ENCODE results near the gene C1orf53.
"Not testable (repeated sequence)": the region's sequence is repeated elsewhere in the genome, so short reads cannot be mapped to it uniquely, and the experiment has no call there.

The C1orf53 gene

GRCh38 chr1:197920414-197921117, 18.1 kb downstream of the C1orf53 start:
- DNase-seq (ENCODE audit: low read depth in 1 of 2, low spot score in 1 of 2) = no peak

- DNase-seq (ENCODE audit: low read depth in 1 of 2, low spot score in 1 of 2) = no peak
These were observed 19.0 kb downstream of the C1orf53 start for GRCh38 chr1:197921235-197922069.

DNA sequence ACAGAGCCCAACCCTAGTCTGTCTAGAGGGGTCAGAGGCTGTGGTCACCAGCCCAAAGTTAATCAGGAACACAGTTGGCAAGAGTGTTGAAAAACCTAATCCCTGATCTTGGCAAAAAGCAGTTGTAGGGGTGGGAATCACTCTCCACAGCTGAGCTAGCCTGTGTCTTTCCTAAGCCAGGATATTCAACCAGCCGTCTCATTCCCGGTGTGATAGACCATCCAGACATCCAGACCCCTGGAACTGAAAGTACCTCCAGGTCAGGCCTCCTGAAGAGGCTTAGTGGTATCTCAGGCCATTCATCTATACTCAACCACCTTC, 19.6 kb downstream of the C1orf53 start:
- no peak for DNase-seq (ENCODE audit: low read depth in 1 of 2, low spot score in 1 of 2)

- no peak for DNase-seq (ENCODE audit: low read depth in 1 of 2, low spot score in 1 of 2)
These were observed 20.6 kb downstream of the C1orf53 start for GRCh38 chr1:197923038-197923437.

DNA sequence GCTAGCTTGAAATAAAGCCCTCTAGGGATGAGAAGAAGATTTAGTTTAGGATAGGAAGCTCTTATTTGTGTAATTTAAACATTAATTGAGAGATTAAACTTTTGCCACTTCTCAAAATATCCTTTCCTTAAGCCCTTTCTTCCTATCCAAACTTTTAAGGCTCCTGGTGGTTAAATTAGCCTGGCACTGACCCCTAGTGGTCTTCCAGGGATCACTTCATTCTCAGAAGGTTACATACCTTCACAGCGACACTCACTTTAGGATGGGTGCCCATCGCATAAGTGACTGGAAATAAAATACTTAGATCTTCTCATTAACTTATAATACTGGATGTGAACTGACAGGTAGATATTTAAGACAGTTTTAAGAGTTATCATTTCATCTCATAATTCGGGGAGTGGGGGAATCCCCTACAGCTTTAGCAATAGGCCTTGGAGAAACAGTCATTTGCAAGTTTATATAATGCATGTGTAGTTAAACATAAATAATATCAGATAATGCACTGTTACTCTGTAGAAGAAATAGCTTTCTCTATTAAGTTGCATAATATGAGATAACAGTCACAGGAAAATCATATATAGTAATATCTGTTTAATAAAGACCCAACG, 22.2 kb downstream of the C1orf53 start:
- DNase-seq (ENCODE audit: low read depth in 1 of 2, low spot score in 1 of 2) = no peak

GRCh38 chr1:197927908-197928665, 25.7 kb downstream of the C1orf53 start:
- DNase-seq (ENCODE audit: low read depth in 1 of 2, low spot score in 1 of 2) = no peak

- no peak for DNase-seq (ENCODE audit: low read depth in 1 of 2, low spot score in 1 of 2)
These were observed 26.5 kb downstream of the C1orf53 start for GRCh38 chr1:197928849-197929336.

GRCh38 chr1:197933016-197933415, 30.6 kb downstream of the C1orf53 start:
- no peak for DNase-seq (ENCODE audit: low read depth in 1 of 2, low spot score in 1 of 2)

DNA sequence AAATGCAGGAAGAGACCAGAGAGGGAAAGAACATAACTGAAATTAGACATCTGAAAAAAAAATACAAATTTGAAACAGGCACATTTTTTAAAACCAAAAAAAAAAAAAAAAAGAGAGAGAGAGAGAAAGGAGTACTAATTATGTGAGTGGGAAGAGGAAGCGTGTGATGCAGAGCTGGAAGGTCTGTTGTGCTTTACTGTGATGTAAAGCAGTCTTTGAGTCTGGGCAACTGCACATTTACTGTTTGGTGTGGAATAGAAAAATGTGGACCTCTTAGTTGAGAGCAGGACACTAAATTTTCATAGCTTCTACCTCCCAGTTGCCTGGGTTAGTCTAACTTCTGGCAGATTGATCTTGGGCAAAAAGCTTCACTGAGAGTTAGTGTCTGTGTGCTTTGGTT, 31.2 kb downstream of the C1orf53 start:
- DNase-seq (ENCODE audit: low read depth in 1 of 2, low spot score in 1 of 2) = no peak

- DNase-seq (ENCODE audit: low read depth in 1 of 2, low spot score in 1 of 2) = no peak
These were observed 35.0 kb downstream of the C1orf53 start for GRCh38 chr1:197937381-197937780.

GRCh38 chr1:197937892-197938291, 35.5 kb downstream of the C1orf53 start:
- DNase-seq (ENCODE audit: low read depth in 1 of 2, low spot score in 1 of 2) = no peak

DNA sequence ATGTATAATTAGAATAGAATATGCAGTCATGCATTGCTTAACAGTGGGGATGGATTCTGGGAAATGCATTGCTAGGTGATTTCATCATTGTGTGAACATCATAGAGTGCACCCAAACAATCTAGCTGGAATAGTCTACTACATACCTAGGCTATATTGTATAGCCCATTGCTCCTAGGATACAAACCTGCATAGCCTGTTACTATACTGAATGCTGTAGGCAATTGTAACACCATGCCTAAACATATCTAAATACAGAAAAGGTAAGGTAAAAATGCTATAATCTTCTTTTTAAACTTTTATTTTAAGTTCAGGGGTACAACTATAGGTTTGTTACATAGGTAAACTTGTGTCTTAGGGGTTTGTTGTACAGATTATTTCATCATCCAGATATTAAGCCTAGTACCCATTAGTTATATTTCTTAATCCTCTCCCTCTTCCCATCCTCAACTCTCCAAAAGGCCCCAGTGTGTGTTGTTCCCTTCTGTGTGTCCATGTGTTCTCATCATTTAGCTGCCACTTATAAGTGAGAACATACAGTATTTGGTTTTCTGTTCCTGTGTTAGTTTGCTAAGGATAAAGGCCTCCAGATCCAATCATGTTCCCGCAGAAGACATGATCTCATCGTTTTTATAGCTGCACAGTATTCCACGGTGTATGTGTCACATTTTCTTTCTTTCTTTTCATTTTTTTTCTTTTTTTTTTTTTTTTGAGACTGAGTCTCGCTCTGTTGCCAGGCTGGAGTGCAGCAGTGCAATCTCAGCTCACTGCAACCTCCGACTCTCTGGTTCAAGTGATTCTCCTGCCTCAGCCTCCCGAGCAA, 36.9 kb downstream of the C1orf53 start:
- not testable (repeated sequence) for DNase-seq (ENCODE audit: low read depth in 1 of 2, low spot score in 1 of 2)

- no peak for DNase-seq (ENCODE audit: low read depth in 1 of 2, low spot score in 1 of 2)
These were observed 39.6 kb downstream of the C1orf53 start for GRCh38 chr1:197942042-197942441.

GRCh38 chr1:197944485-197944884, 42.1 kb downstream of the C1orf53 start:
- DNase-seq (ENCODE audit: low read depth in 1 of 2, low spot score in 1 of 2) = no peak

- DNase-seq (ENCODE audit: low read depth in 1 of 2, low spot score in 1 of 2) = no peak
These were observed 46.8 kb downstream of the C1orf53 start for GRCh38 chr1:197948926-197949899.

DNA sequence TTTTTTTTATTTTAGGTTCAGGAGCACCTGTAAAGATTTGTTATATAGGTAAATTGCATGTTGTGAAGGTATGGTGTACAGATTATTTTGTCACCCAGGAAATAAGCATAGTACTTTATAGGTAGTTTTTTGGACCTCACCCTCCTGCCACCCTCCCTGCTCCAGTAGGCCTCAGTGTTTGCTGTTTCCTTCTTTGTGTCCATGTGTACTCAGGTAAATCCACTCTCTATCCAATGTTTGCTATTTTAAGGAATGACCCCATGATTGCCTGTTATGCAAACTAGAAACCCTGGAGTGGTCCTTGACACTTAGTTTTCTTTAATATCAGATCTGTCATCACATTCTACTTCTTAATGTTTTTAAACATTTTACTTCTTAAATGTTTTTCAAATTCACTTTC, 48.7 kb downstream of the C1orf53 start:
- DNase-seq (ENCODE audit: low read depth in 1 of 2, low spot score in 1 of 2) = no peak

- DNase-seq (ENCODE audit: low read depth in 1 of 2, low spot score in 1 of 2) = no peak
These were observed 49.3 kb downstream of the C1orf53 start for GRCh38 chr1:197951617-197952175.

GRCh38 chr1:197953472-197953871, 51.0 kb downstream of the C1orf53 start:
- DNase-seq (ENCODE audit: low read depth in 1 of 2, low spot score in 1 of 2) = not testable (repeated sequence)
